ENCODE measurements around the gene RTN1. TPM values are rescaled to one million over a fixed set of nuclear protein-coding genes. Genes with fewer than 3 reads are reported as not detected.

Gene RTN1
- total and polyA plus RNA-seq, 4 donors, result 114 to 955 (median 805) TPM

GRCh38 chr14:59904184-59904583 is 33.6 kb upstream of the RTN1 start:
- H3K4me1 ChIP-seq (ENCODE audit: control insufficient read depth, insufficient read depth, low read length), result no peaks in the 10 kb centered on the region
- no peak overlapping the region for H3K4me3 ChIP-seq (ENCODE audit: low read depth, low read length)
- no peaks in the 10 kb centered on the region for H3K36me3 ChIP-seq (ENCODE audit: control insufficient read depth, insufficient read depth, low read length)
- no peaks in the 10 kb centered on the region for H3K27me3 ChIP-seq (ENCODE audit: control insufficient read depth, insufficient read depth, low read length)
- no CpG with 5 or more reads among the region's 2 CpGs for WGBS (ENCODE audit: insufficient coverage)
- no peak overlapping the region for H3K27ac ChIP-seq (ENCODE audit: low read depth, low read length)
- DNase-seq (ENCODE audit: low read depth in 4 of 6, low spot score in 6 of 6), result no peak
- no peaks in the 10 kb centered on the region for H3K9me3 ChIP-seq (ENCODE audit: control insufficient read depth, insufficient read depth, low read length)

DNA sequence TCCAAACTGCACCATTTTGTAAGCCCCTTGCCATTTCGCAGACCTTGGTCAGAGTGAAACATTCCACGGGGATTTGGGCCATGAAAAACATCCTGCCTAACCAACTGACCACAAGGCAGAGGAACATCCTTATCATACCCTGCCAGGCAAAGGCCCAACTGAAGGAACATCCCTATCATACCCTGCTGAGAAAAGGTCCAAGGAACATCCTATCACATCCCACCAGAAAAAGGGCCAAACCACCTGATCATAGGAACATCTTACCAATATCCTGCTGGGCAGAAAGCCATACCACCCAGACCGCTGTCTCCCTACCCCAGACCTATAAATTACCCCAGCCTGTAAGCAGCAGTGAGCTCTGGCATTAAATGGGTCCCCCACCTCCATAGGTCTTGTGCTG is 30.0 kb upstream of the RTN1 start:
- Histone ChIP-seq H3K27me3 (ENCODE audit: control insufficient read depth, insufficient read depth, low read length) (no peaks in the 10 kb centered on the region), H3K4me1 (ENCODE audit: control insufficient read depth, insufficient read depth, low read length) (no peaks in the 10 kb centered on the region), H3K4me3 (ENCODE audit: low read depth, low read length) (no peak overlapping the region), H3K36me3 (ENCODE audit: control insufficient read depth, insufficient read depth, low read length) (no peaks in the 10 kb centered on the region), H3K27ac (ENCODE audit: low read depth, low read length) (no peak overlapping the region), H3K9me3 (ENCODE audit: control insufficient read depth, insufficient read depth, low read length) (no peaks in the 10 kb centered on the region)
- DNase-seq (ENCODE audit: low read depth in 4 of 6, low spot score in 6 of 6), result no peak
- 91% methylated on average over 3 of the region's 3 CpGs for WGBS (ENCODE audit: insufficient coverage)

- no peaks in the 10 kb centered on the region for H3K9me3 ChIP-seq (ENCODE audit: control insufficient read depth, insufficient read depth, low read length)
- no peak overlapping the region for H3K4me3 ChIP-seq (ENCODE audit: low read depth, low read length)
- DNase-seq (ENCODE audit: low read depth in 4 of 6, low spot score in 6 of 6), result peak in 3 of 6 donors; percentile 8 to 81 (median 61)
- no peak overlapping the region for H3K27ac ChIP-seq (ENCODE audit: low read depth, low read length)
- no peaks in the 10 kb centered on the region for H3K36me3 ChIP-seq (ENCODE audit: control insufficient read depth, insufficient read depth, low read length)
- H3K4me1 ChIP-seq (ENCODE audit: control insufficient read depth, insufficient read depth, low read length), result no peaks in the 10 kb centered on the region
- WGBS (ENCODE audit: insufficient coverage), result 44% methylated on average over 2 of the region's 8 CpGs
- H3K27me3 ChIP-seq (ENCODE audit: control insufficient read depth, insufficient read depth, low read length), result no peaks in the 10 kb centered on the region
Measured at GRCh38 chr14:59897757-59898383, 27.3 kb upstream of the RTN1 start.

DNA sequence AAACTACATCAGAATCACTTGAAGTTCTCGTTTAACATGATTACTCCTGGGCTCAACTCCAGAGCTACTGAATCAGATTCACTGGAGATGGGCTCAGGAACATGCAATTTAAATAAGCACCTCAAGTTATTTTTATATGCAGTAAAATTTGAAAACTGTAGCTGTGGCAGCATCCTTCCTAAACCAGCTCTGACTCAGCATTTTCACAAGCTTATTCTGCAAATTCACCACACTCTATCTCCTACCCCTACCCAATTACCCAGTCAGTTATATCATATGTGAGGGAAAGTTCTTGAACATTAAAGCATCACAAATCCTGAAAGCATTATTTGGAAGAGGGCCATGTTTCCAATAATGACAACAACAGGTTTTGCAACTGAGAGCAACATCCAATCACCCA is 25.1 kb upstream of the RTN1 start:
- no peak overlapping the region for H3K4me3 ChIP-seq (ENCODE audit: low read depth, low read length)
- no CpG with 5 or more reads among the region's 1 CpG for WGBS (ENCODE audit: insufficient coverage)
- H3K9me3 ChIP-seq (ENCODE audit: control insufficient read depth, insufficient read depth, low read length), result no peaks in the 10 kb centered on the region
- H3K36me3 ChIP-seq (ENCODE audit: control insufficient read depth, insufficient read depth, low read length), result no peaks in the 10 kb centered on the region
- H3K4me1 ChIP-seq (ENCODE audit: control insufficient read depth, insufficient read depth, low read length), result no peaks in the 10 kb centered on the region
- H3K27ac ChIP-seq (ENCODE audit: low read depth, low read length), result no peak overlapping the region
- H3K27me3 ChIP-seq (ENCODE audit: control insufficient read depth, insufficient read depth, low read length), result no peaks in the 10 kb centered on the region
- DNase-seq (ENCODE audit: low read depth in 4 of 6, low spot score in 6 of 6), result peak in 1 of 6 donors; percentile 7

DNA sequence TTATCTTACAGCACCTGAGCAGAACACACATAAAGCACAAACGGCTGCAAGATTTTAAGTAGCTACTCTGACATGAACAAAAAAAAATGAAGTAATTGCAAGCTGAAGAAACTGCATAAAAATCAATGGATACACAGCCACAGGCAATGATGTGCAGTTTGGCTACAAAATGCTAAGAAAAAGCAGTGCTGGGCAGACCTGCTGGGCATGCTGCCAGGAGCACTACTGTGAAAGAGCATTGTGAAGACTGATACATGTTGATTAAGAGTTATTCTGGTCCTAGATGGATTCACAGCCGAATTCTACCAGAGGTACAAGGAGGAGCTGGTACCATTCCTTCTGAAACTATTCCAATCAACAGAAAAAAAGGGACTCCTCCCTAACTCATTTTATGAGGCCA is 20.1 kb upstream of the RTN1 start:
- no peak overlapping the region for H3K4me3 ChIP-seq (ENCODE audit: low read depth, low read length)
- H3K27me3 ChIP-seq (ENCODE audit: control insufficient read depth, insufficient read depth, low read length), result no peaks in the 10 kb centered on the region
- no peaks in the 10 kb centered on the region for H3K4me1 ChIP-seq (ENCODE audit: control insufficient read depth, insufficient read depth, low read length)
- no peaks in the 10 kb centered on the region for H3K9me3 ChIP-seq (ENCODE audit: control insufficient read depth, insufficient read depth, low read length)
- H3K36me3 ChIP-seq (ENCODE audit: control insufficient read depth, insufficient read depth, low read length), result no peaks in the 10 kb centered on the region
- no peak overlapping the region for H3K27ac ChIP-seq (ENCODE audit: low read depth, low read length)
- WGBS (ENCODE audit: insufficient coverage), result no CpG with 5 or more reads among the region's 2 CpGs
- peak in 4 of 6 donors; percentile 33 to 85 (median 48) for DNase-seq (ENCODE audit: low read depth in 4 of 6, low spot score in 6 of 6)

- Histone ChIP-seq H3K4me1 (ENCODE audit: control insufficient read depth, insufficient read depth, low read length) (no peaks in the 10 kb centered on the region), H3K27ac (ENCODE audit: low read depth, low read length) (no peak overlapping the region), H3K9me3 (ENCODE audit: control insufficient read depth, insufficient read depth, low read length) (no peaks in the 10 kb centered on the region), H3K36me3 (ENCODE audit: control insufficient read depth, insufficient read depth, low read length) (no peaks in the 10 kb centered on the region), H3K27me3 (ENCODE audit: control insufficient read depth, insufficient read depth, low read length) (no peaks in the 10 kb centered on the region), H3K4me3 (ENCODE audit: low read depth, low read length) (no peak overlapping the region)
- no CpG with 5 or more reads among the region's 1 CpG for WGBS (ENCODE audit: insufficient coverage)
- DNase-seq (ENCODE audit: low read depth in 4 of 6, low spot score in 6 of 6), result peak in 1 of 6 donors; percentile 46
Measured at GRCh38 chr14:59882957-59883356, 12.4 kb upstream of the RTN1 start.

DNA sequence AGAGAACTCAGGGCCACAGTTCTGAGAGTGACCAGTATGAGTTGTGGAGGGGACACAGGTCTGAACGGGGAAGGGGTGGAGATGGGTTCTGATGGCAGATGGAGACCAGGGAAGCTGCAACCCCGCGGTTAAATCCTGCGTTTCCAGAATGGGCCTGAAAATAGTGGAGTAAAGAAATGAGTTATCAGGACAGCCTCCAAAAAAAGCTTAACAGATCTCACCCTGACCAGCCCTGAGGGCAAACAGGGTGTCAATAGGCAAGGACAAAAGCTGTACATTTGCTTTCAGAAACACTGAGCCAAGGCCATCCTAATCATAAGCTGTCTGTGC is 555 bp upstream of the RTN1 start:
- peak in 1 of 6 donors; percentile 8 for DNase-seq (ENCODE audit: low read depth in 4 of 6, low spot score in 6 of 6)
- H3K9me3 ChIP-seq (ENCODE audit: control insufficient read depth, insufficient read depth, low read length), result no peaks in the 10 kb centered on the region
- H3K27ac ChIP-seq (ENCODE audit: low read depth, low read length), result peak overlapping the region; percentile 84
- peaks cover 7% of the 10 kb centered on the region for H3K27me3 ChIP-seq (ENCODE audit: control insufficient read depth, insufficient read depth, low read length)
- H3K4me3 ChIP-seq (ENCODE audit: low read depth, low read length), result peak overlapping the region; percentile 79
- H3K36me3 ChIP-seq (ENCODE audit: control insufficient read depth, insufficient read depth, low read length), result no peaks in the 10 kb centered on the region
- peaks cover 18% of the 10 kb centered on the region for H3K4me1 ChIP-seq (ENCODE audit: control insufficient read depth, insufficient read depth, low read length)
- WGBS (ENCODE audit: insufficient coverage), result no CpG with 5 or more reads among the region's 4 CpGs

DNA sequence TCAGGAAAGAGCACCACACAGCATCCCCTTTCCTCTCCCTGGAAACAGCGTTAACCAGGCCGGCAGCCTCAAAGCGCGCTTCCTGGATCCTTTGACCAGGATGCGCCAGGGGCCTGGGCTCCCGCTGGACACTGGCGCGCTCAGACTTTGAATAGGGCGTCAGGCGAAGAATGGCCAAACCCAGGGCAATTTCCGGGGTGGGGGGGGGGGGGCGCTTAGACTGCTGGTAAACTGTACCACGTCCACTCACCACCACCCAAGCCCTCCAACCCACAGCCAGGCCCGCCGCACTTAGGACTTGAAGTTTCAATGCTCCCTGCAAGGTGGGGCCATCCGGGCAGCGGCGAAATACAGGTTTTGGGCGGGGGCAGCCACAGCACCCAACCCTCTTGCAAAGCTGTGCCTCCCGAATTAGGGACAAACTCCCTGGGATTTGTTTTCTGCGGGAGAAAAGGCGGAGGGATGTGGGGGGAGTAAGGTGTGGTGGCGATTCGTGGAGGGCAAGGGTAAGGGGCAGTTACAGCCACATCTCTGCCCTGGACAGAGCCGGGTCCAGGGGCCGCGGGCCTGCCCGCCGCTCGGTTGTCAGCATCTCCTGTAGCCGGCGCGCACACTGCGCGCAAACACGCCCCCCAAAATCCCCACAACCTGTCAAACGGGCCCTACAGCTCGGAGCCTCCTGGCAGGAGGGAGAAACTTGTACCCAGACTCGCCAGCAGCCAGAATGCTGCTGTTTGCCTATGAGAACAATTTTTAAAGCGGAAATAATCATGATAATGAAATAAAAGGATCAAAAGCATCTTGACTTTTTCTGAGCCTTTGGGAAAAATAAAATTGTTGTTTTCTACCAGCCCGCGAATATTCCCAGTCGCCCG is 958 bp downstream of the RTN1 start:
- H3K27ac ChIP-seq (ENCODE audit: low read depth, low read length), result peak overlapping the region; percentile 26
- H3K36me3 ChIP-seq (ENCODE audit: control insufficient read depth, insufficient read depth, low read length), result no peaks in the 10 kb centered on the region
- WGBS (ENCODE audit: insufficient coverage), result 1% methylated on average over 32 of the region's 44 CpGs
- H3K27me3 ChIP-seq (ENCODE audit: control insufficient read depth, insufficient read depth, low read length), result peaks cover 7% of the 10 kb centered on the region
- H3K4me3 ChIP-seq (ENCODE audit: low read depth, low read length), result peak overlapping the region; percentile 51
- peaks cover 18% of the 10 kb centered on the region for H3K4me1 ChIP-seq (ENCODE audit: control insufficient read depth, insufficient read depth, low read length)
- H3K9me3 ChIP-seq (ENCODE audit: control insufficient read depth, insufficient read depth, low read length), result no peaks in the 10 kb centered on the region
- peak in 4 of 6 donors; percentile 5 to 67 (median 38) for DNase-seq (ENCODE audit: low read depth in 4 of 6, low spot score in 6 of 6)

DNA sequence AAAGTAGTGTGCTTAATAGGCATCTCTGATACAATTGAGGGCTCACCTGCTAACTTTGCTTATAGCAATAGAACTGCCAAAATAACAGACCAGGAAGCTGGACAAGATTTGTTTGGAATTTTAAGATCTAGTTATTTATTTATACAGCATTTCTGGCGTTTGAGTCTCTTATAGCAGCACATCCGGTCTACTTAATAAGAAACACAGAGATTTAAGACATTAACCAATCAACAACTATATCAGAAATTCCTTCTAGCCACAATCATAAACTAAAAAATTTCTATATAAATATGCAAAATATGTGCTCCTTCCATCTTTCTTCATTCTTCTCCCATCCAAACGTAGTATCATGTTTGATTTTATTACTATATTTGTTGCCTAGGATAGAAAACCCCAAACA is 2.6 kb downstream of the RTN1 start:
- WGBS (ENCODE audit: insufficient coverage), result no CpG with 5 or more reads among the region's 3 CpGs
- Histone ChIP-seq H3K4me3 (ENCODE audit: low read depth, low read length) (no peak overlapping the region), H3K27ac (ENCODE audit: low read depth, low read length) (no peak overlapping the region), H3K9me3 (ENCODE audit: control insufficient read depth, insufficient read depth, low read length) (no peaks in the 10 kb centered on the region), H3K27me3 (ENCODE audit: control insufficient read depth, insufficient read depth, low read length) (peaks cover 7% of the 10 kb centered on the region), H3K4me1 (ENCODE audit: control insufficient read depth, insufficient read depth, low read length) (peaks cover 18% of the 10 kb centered on the region), H3K36me3 (ENCODE audit: control insufficient read depth, insufficient read depth, low read length) (no peaks in the 10 kb centered on the region)
- no peak for DNase-seq (ENCODE audit: low read depth in 4 of 6, low spot score in 6 of 6)
